ENCODE measurements around the gene CFAP97D2.
A peak's percentile ranks its signal among the peaks of the same experiment; 100 is the strongest.

CFAP97D2 gene

DNA sequence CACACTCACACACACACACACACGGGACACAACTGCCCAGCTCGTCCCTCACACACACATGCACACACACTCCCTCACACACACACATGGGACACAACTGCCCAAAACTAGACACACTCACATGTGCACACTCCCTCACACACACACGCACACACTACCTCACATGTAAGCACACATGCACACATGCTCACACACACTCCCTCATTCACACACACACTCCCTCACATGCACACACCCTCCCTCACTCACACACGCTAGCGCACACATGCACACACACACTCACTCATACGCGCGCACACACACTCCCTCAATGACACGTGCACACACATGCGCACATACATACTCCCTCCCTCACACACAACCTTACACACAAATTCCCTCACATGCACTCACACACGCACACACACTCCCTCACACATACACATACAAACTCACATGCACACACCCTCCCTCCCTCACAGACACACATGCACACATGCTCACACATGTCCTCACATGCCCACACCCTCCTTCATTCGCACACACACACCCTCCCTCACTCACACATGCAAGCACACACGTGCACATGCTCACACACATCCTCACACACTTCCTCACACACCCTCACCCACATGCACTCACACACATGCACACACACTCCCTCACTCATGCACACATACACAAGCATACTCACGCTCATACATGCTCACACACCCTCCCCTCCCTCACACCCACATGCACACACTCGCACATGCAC is 37.6 kb upstream of the CFAP97D2 start:
- H3K4me3 ChIP-seq (ENCODE audit: low read depth, low read length) = no peak overlapping the region
- TF ChIP-seq, protein P1, sequence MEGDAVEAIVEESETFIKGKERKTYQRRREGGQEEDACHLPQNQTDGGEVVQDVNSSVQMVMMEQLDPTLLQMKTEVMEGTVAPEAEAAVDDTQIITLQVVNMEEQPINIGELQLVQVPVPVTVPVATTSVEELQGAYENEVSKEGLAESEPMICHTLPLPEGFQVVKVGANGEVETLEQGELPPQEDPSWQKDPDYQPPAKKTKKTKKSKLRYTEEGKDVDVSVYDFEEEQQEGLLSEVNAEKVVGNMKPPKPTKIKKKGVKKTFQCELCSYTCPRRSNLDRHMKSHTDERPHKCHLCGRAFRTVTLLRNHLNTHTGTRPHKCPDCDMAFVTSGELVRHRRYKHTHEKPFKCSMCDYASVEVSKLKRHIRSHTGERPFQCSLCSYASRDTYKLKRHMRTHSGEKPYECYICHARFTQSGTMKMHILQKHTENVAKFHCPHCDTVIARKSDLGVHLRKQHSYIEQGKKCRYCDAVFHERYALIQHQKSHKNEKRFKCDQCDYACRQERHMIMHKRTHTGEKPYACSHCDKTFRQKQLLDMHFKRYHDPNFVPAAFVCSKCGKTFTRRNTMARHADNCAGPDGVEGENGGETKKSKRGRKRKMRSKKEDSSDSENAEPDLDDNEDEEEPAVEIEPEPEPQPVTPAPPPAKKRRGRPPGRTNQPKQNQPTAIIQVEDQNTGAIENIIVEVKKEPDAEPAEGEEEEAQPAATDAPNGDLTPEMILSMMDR (IDR thresholded peaks at IDR 0.05; ENCODE audit: borderline replicate concordance, insufficient read depth, low read depth, low read length) = no peak

DNA sequence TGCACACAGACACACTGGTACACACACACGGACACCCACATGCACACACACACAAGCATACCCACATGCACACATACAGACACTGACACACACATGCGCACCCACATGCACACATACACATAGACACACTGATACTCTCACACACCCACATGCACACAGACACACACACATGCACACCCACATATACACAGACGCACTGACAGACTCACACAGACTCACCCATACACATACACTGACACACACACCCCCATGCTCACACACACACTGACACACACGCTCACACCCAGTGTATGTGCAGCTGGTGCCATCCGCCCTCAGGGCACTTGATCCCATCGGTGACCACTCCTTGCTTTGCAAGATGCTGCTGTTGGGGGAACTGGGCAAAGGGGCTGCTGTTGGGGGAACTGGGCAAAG is 36.9 kb upstream of the CFAP97D2 start:
- TF ChIP-seq, protein P1 (IDR thresholded peaks at IDR 0.05; ENCODE audit: borderline replicate concordance, insufficient read depth, low read depth, low read length) = no peak
- H3K4me3 ChIP-seq (ENCODE audit: low read depth, low read length) = no peak overlapping the region

DNA sequence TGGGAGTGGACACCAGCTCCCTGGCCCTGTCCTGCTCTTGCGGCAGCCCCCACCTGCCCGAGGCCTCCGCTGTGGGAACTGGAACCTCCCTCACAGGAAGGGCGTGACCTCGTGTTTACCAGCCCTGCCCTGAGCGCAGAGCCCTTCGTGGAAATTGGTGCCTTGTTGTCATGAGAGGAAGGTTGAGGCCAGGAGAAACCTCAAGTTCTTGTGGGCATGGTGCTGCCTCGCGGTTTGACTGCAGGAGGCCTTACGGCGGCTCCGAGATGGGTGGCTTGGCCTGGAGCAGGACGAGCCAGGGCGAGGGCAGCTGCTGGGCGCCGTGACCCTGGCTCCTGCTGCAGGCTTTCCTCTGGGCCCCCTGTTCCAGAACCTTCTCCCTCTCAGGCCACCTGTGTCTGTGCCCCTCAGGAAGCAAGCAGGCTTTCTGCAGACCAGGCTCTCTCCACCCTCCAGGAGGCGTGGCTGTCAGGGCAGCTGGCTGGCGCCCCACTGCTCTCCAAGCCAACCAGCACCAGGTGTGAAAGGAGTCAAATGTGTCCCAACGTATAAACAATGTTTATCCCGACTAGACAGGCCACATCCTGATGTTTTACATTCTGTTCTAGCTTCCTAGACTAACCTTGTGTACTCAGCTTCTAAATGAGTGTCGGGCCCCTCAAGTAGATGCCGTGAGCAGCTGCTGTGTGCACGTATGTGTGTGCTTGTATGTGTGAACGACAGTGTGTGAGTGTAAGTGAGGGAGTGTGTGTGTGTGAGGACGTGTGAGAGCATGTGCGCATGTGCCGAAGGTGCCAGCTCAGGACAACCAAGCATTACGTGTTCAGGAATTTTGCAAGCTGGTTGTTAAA is 36.2 kb upstream of the CFAP97D2 start:
- no peak overlapping the region for H3K4me3 ChIP-seq (ENCODE audit: low read depth, low read length)
- TF ChIP-seq, protein P1 (IDR thresholded peaks at IDR 0.05; ENCODE audit: borderline replicate concordance, insufficient read depth, low read depth, low read length) = no peak

DNA sequence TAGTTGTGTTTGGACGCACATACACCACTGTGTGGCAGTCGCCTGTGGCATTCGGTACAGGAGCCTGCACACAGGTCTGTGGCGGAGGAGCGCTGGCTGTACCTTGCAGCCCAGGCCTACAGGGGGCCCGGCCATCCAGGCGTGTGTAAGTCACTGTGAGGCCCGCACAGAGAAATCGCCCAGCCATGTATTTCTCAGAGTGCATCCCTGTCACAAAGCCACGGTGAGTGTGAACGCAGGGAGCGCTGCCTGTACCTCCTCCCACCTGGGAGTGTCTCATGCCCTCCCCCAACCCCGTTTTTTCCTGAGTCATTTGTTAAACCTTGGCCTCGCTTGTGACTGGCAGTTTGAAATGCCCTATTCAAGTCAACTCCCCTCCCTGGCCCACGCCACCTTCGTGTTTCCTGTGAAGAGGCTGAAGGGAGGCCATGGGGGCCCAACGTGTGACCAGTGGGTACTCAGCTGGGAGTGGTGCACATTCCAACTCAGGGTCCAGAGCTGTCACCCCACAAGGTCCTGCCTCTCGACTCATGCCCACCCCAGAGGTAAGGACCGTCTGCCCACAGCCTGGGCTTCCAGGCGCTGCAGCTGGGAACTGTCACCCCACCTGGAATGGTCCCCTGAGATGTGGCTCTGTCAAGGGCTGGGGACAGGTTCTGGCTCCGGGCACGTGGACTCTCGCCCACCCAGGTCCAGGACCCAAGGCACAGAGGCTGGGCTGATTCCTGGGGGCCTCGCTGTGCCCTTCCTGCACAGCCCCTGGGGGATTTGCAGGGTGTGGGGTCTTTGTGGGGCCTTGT is 35.1 kb upstream of the CFAP97D2 start:
- TF ChIP-seq, protein P1 (IDR thresholded peaks at IDR 0.05; ENCODE audit: borderline replicate concordance, insufficient read depth, low read depth, low read length) = peak; percentile 72
- H3K4me3 ChIP-seq (ENCODE audit: low read depth, low read length) = no peak overlapping the region

DNA sequence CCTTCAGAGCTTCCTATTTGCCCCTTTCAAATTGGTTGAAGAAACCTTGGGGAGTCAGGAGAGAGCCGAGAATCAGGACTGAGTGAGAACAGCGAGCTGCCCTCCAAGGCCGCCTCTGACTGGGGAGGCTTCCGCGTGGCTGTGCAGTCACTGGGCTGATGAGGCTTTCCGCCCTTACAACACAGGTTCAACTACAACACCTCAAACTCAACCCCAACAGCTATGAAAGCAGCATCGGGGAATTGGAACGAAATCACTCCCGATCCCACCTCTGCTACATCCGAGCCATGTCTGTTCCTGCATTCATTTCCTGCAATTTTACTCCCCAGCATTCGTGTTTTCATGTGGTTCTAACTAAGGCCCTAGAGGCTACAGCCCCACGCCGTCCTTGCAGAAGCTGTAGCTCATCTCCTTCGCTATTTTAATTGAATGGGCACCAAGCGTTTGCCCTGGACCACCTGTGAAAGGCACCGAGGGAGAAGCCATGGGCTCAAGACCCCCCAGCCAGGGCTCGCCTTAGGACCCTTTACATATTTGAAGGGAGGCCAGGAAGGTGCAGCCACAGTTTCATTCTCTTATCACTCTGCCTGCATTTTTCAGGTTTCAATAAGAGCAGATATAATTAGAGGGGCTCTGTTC is 34.3 kb upstream of the CFAP97D2 start:
- no peak overlapping the region for H3K4me3 ChIP-seq (ENCODE audit: low read depth, low read length)
- TF ChIP-seq, protein P1 (IDR thresholded peaks at IDR 0.05; ENCODE audit: borderline replicate concordance, insufficient read depth, low read depth, low read length) = no peak

DNA sequence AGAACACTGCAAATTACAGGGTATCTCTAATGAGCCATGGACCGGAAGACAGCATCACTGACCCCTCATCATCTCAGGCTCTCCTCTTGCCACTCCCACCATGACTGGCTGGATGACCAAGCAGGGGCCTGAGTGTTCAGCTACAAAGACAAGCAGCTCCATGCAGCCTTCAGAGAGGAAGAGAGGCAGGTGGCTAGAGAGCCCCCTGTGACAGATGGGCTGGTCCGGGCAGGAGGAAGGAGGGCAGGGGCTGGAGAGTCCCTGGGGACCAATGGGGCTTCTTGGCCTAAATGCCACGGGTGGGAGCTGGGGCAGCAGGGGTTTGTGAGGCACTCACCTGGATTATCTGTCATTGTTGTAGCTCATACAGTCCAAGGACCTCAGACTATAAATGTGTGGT is 33.8 kb upstream of the CFAP97D2 start:
- TF ChIP-seq, protein P1 (IDR thresholded peaks at IDR 0.05; ENCODE audit: borderline replicate concordance, insufficient read depth, low read depth, low read length) = no peak
- H3K4me3 ChIP-seq (ENCODE audit: low read depth, low read length) = no peak overlapping the region
